Measurements from ENCODE around the gene RXFP3. TPM values are rescaled to one million over a fixed set of nuclear protein-coding genes. Genes with fewer than 3 reads are reported as not detected.
"Not testable (repeated sequence)": the region's sequence is repeated elsewhere in the genome, so short reads cannot be mapped to it uniquely, and the experiment has no call there.

RXFP3 gene
- not detected for total RNA-seq

GRCh38 chr5:33936381-33937016 lies at the start of gene RXFP3:
TSS of gene RXFP3 (plus strand) at chr5:33936386. CDS start at chr5:33936741, 355 bp downstream.
- DNase-seq: no peak
- H3K36me3 Mint-ChIP-seq: no peaks in the 10 kb centered on the region
- H3K9me3 Mint-ChIP-seq (ENCODE audit: low read depth): no peaks in the 10 kb centered on the region
- H3K4me1 Mint-ChIP-seq: peaks cover 3% of the 10 kb centered on the region
- H3K4me3 Mint-ChIP-seq: no peak within 1 kb of the TSS
- peaks cover 80% of the 10 kb centered on the region for H3K27me3 Mint-ChIP-seq
- CTCF ChIA-PET: interaction anchor here (1.2 to 3.0 kb wide), 5 partner anchors 32 to 503 kb away, joined by 4 to 25 read pairs (median 11); no protein-coding TSS in a partner anchor
- no peak within 1 kb of the TSS for H3K27ac Mint-ChIP-seq
- ATAC-seq: no peak

GRCh38 chr5:33887268-33887667 lies 48.9 kb upstream of the RXFP3 start:
- peaks cover 20% of the 10 kb centered on the region for H3K27me3 Mint-ChIP-seq
- H3K4me3 Mint-ChIP-seq: no peak overlapping the region
- DNase-seq: no peak
- CTCF ChIA-PET: no interaction called here
- no peaks in the 10 kb centered on the region for H3K36me3 Mint-ChIP-seq
- H3K4me1 Mint-ChIP-seq: no peaks in the 10 kb centered on the region
- no peaks in the 10 kb centered on the region for H3K9me3 Mint-ChIP-seq (ENCODE audit: low read depth)
- no peak for ATAC-seq
- H3K27ac Mint-ChIP-seq: no peak overlapping the region

- no peak for DNase-seq
- CTCF ChIA-PET: no interaction called here
- ATAC-seq: no peak
- no peaks in the 10 kb centered on the region for H3K9me3 Mint-ChIP-seq (ENCODE audit: low read depth)
- peaks cover 33% of the 10 kb centered on the region for H3K27me3 Mint-ChIP-seq
- H3K4me1 Mint-ChIP-seq: no peaks in the 10 kb centered on the region
- H3K27ac Mint-ChIP-seq: no peak overlapping the region
- H3K36me3 Mint-ChIP-seq: no peaks in the 10 kb centered on the region
- H3K4me3 Mint-ChIP-seq: no peak overlapping the region
These were observed 47.6 kb upstream of the RXFP3 start for GRCh38 chr5:33888587-33888986.

GRCh38 chr5:33890131-33891032 lies 45.8 kb upstream of the RXFP3 start:
- no peak for DNase-seq
- no peaks in the 10 kb centered on the region for H3K36me3 Mint-ChIP-seq
- H3K9me3 Mint-ChIP-seq (ENCODE audit: low read depth): no peaks in the 10 kb centered on the region
- no peak for ATAC-seq
- H3K27me3 Mint-ChIP-seq: peaks cover 44% of the 10 kb centered on the region
- H3K4me3 Mint-ChIP-seq: no peak overlapping the region
- CTCF ChIA-PET: no interaction called here
- no peaks in the 10 kb centered on the region for H3K4me1 Mint-ChIP-seq
- H3K27ac Mint-ChIP-seq: no peak overlapping the region

GRCh38 chr5:33891446-33891787 lies 44.8 kb upstream of the RXFP3 start:
- no peak for ATAC-seq
- DNase-seq: no peak
- Mint-ChIP-seq H3K27ac (no peak overlapping the region), H3K4me1 (no peaks in the 10 kb centered on the region), H3K9me3 (ENCODE audit: low read depth) (no peaks in the 10 kb centered on the region), H3K4me3 (no peak overlapping the region), H3K27me3 (peaks cover 51% of the 10 kb centered on the region), H3K36me3 (no peaks in the 10 kb centered on the region)
- CTCF ChIA-PET: interaction anchor here (1.5 kb wide), 1 partner anchor 43 kb away, joined by 4 read pairs; no protein-coding TSS in a partner anchor

GRCh38 chr5:33891788-33892619 lies 44.2 kb upstream of the RXFP3 start, which contains the start of gene ADAMTS12:
TSS of gene ADAMTS12 (minus strand) at chr5:33891990. CDS start at chr5:33891856, 134 bp downstream.
- ATAC-seq: no peak

GRCh38 chr5:33892620-33893137 lies 43.5 kb upstream of the RXFP3 start:
- H3K36me3 Mint-ChIP-seq: no peaks in the 10 kb centered on the region
- peaks cover 56% of the 10 kb centered on the region for H3K27me3 Mint-ChIP-seq
- no peak for DNase-seq
- ATAC-seq: no peak
- CTCF ChIA-PET: interaction anchor here (1.5 kb wide), 1 partner anchor 42 kb away, joined by 4 read pairs; no protein-coding TSS in a partner anchor
- no peak overlapping the region for H3K4me3 Mint-ChIP-seq
- no peak overlapping the region for H3K27ac Mint-ChIP-seq
- no peaks in the 10 kb centered on the region for H3K9me3 Mint-ChIP-seq (ENCODE audit: low read depth)
- no peaks in the 10 kb centered on the region for H3K4me1 Mint-ChIP-seq

More at GRCh38 chr5:33891788-33892619, 44.2 kb upstream of the RXFP3 start, which contains the start of gene ADAMTS12:
- peaks cover 56% of the 10 kb centered on the region for H3K27me3 Mint-ChIP-seq
- no peak within 1 kb of the TSS for H3K4me3 Mint-ChIP-seq
- H3K36me3 Mint-ChIP-seq: no peaks in the 10 kb centered on the region
- no peak within 1 kb of the TSS for H3K27ac Mint-ChIP-seq
- H3K4me1 Mint-ChIP-seq: no peaks in the 10 kb centered on the region
- CTCF ChIA-PET: interaction anchor here (1.5 kb wide), 1 partner anchor 43 kb away, joined by 4 read pairs; no protein-coding TSS in a partner anchor
- H3K9me3 Mint-ChIP-seq (ENCODE audit: low read depth): no peaks in the 10 kb centered on the region
- no peak for DNase-seq

GRCh38 chr5:33894566-33894965 lies 41.6 kb upstream of the RXFP3 start:
- CTCF ChIA-PET: no interaction called here
- peaks cover 57% of the 10 kb centered on the region for H3K27me3 Mint-ChIP-seq

GRCh38 chr5:33901156-33901555 lies 35.0 kb upstream of the RXFP3 start:
- no peaks in the 10 kb centered on the region for H3K4me1 Mint-ChIP-seq
- H3K27me3 Mint-ChIP-seq: peaks cover 14% of the 10 kb centered on the region
- no peaks in the 10 kb centered on the region for H3K36me3 Mint-ChIP-seq
- no peak overlapping the region for H3K27ac Mint-ChIP-seq
- CTCF ChIA-PET: no interaction called here
- DNase-seq (no peak), ATAC-seq (no peak)
- peaks cover 4% of the 10 kb centered on the region for H3K9me3 Mint-ChIP-seq (ENCODE audit: low read depth)
- no peak overlapping the region for H3K4me3 Mint-ChIP-seq

More at GRCh38 chr5:33894566-33894965, 41.6 kb upstream of the RXFP3 start:
- Mint-ChIP-seq H3K36me3 (no peaks in the 10 kb centered on the region), H3K4me3 (no peak overlapping the region), H3K9me3 (ENCODE audit: low read depth) (no peaks in the 10 kb centered on the region), H3K27ac (no peak overlapping the region), H3K4me1 (no peaks in the 10 kb centered on the region)
- DNase-seq: no peak
- ATAC-seq: no peak

GRCh38 chr5:33903118-33903517 lies 33.1 kb upstream of the RXFP3 start:
- H3K27me3 Mint-ChIP-seq: peaks cover 7% of the 10 kb centered on the region
- H3K9me3 Mint-ChIP-seq (ENCODE audit: low read depth): peaks cover 8% of the 10 kb centered on the region
- no peaks in the 10 kb centered on the region for H3K36me3 Mint-ChIP-seq
- H3K27ac Mint-ChIP-seq: no peak overlapping the region
- DNase-seq (no peak), ATAC-seq (no peak)
- no peak overlapping the region for H3K4me3 Mint-ChIP-seq
- CTCF ChIA-PET: no interaction called here
- H3K4me1 Mint-ChIP-seq: no peaks in the 10 kb centered on the region

GRCh38 chr5:33905381-33905780 lies 30.8 kb upstream of the RXFP3 start:
- ATAC-seq: no peak
- CTCF ChIA-PET: no interaction called here
- H3K27ac Mint-ChIP-seq: no peak overlapping the region
- H3K36me3 Mint-ChIP-seq: no peaks in the 10 kb centered on the region
- H3K4me1 Mint-ChIP-seq: no peaks in the 10 kb centered on the region
- no peak overlapping the region for H3K4me3 Mint-ChIP-seq
- peaks cover 12% of the 10 kb centered on the region for H3K27me3 Mint-ChIP-seq
- DNase-seq: no peak
- H3K9me3 Mint-ChIP-seq (ENCODE audit: low read depth): peaks cover 8% of the 10 kb centered on the region

GRCh38 chr5:33906248-33906647 lies 29.9 kb upstream of the RXFP3 start:
- H3K9me3 Mint-ChIP-seq (ENCODE audit: low read depth); H3K27ac Mint-ChIP-seq; H3K4me3 Mint-ChIP-seq; ATAC-seq; H3K36me3 Mint-ChIP-seq; H3K4me1 Mint-ChIP-seq; DNase-seq; CTCF ChIA-PET: not testable (repeated sequence)
- H3K27me3 Mint-ChIP-seq: peaks cover 12% of the 10 kb centered on the region

- H3K4me1 Mint-ChIP-seq; DNase-seq; H3K36me3 Mint-ChIP-seq; H3K9me3 Mint-ChIP-seq (ENCODE audit: low read depth); ATAC-seq; H3K27me3 Mint-ChIP-seq; H3K27ac Mint-ChIP-seq; H3K4me3 Mint-ChIP-seq; CTCF ChIA-PET: not testable (repeated sequence)
These were observed 21.3 kb upstream of the RXFP3 start for GRCh38 chr5:33914844-33915243.
